Kidney epithelial cell (primary cell): Measurements from ENCODE around the gene BFSP1. TPM values are rescaled to one million over a fixed set of nuclear protein-coding genes. Genes with fewer than 3 reads are reported as not detected.

Source experiments
- DNase-seq: peaks from one replicate; pipeline ENCODE4 v3.0.0-alpha.2; 2010; ENCODE audit warnings: low read depth
- H3K27me3 ChIP-seq: 2 replicates; pipeline ENCODE4 v1.6.0; 2011; ENCODE audit warnings: low read length; ENCODE audit not compliant: control insufficient read depth, insufficient read depth
- H3K36me3 ChIP-seq: 2 replicates; pipeline ENCODE4 v1.5.1; 2011; ENCODE audit warnings: low read length; ENCODE audit not compliant: control insufficient read depth, insufficient read depth
- H3K4me3 ChIP-seq: 2 replicates; pipeline ENCODE4 v1.5.1; 2011; ENCODE audit warnings: low read depth, mild to moderate bottlenecking, control low read depth, low read length
- total RNA-seq: library from RNA; depleted of rRNA; stranded (reverse); fragments of >200 nt; gene quantifications from 2 replicates; pipeline ENCODE4 v1.2.3, GENCODE V29; 2015
- TF ChIP-seq, protein P1 (sequence below): IDR thresholded peaks from 2 replicates; pipeline ENCODE4 v1.5.1; 2011; ENCODE audit warnings: mild to moderate bottlenecking, moderate library complexity, low read length, control low read depth, inconsistent platforms; ENCODE audit not compliant: insufficient read depth, poor library complexity, severe bottlenecking

Gene BFSP1
- total RNA-seq, 1 donor from 2014 or later, result 4.5 TPM

DNA sequence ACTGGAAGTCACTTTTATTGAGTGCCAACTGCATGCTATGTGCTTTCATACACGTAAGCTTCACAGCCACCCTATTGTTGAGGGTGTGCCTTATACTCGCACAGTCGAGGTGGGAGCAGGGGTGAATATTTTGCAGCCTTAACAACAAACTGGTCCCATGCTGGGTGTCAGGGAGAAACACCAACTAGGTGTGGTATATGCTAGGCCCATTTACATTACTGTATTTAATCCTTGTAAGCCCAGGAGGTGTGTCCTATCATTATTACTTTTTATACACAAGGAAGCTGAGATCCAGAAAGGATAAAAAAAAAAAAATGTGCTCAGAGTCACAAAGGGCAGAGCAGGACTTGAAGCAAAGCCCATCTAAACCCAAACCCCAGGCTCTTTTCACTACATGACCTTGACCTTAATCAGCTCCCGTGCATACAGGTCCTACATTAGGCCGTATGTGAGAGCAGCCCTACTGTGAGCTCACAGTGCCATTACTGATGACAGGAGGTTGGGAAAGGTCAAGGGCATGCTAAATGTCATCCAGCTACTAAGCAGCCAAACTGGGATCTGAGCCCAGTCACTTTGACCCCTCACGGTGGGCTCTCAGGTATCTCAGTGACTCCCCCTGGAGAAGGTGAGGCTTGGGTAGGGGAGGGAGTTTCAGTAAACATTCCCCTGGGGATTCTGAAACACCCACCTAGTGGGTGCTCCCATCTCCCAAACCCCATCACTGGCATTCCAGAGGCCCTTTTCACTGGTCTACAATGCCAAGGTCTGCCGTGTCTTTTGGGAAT, 61.7 kb downstream of the BFSP1 start:
- H3K4me3 ChIP-seq, result no peak overlapping the region
- no peaks in the 10 kb centered on the region for H3K36me3 ChIP-seq
- no peak for DNase-seq
- TF ChIP-seq, protein P1, sequence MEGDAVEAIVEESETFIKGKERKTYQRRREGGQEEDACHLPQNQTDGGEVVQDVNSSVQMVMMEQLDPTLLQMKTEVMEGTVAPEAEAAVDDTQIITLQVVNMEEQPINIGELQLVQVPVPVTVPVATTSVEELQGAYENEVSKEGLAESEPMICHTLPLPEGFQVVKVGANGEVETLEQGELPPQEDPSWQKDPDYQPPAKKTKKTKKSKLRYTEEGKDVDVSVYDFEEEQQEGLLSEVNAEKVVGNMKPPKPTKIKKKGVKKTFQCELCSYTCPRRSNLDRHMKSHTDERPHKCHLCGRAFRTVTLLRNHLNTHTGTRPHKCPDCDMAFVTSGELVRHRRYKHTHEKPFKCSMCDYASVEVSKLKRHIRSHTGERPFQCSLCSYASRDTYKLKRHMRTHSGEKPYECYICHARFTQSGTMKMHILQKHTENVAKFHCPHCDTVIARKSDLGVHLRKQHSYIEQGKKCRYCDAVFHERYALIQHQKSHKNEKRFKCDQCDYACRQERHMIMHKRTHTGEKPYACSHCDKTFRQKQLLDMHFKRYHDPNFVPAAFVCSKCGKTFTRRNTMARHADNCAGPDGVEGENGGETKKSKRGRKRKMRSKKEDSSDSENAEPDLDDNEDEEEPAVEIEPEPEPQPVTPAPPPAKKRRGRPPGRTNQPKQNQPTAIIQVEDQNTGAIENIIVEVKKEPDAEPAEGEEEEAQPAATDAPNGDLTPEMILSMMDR, result no peak
- no peaks in the 10 kb centered on the region for H3K27me3 ChIP-seq

DNA sequence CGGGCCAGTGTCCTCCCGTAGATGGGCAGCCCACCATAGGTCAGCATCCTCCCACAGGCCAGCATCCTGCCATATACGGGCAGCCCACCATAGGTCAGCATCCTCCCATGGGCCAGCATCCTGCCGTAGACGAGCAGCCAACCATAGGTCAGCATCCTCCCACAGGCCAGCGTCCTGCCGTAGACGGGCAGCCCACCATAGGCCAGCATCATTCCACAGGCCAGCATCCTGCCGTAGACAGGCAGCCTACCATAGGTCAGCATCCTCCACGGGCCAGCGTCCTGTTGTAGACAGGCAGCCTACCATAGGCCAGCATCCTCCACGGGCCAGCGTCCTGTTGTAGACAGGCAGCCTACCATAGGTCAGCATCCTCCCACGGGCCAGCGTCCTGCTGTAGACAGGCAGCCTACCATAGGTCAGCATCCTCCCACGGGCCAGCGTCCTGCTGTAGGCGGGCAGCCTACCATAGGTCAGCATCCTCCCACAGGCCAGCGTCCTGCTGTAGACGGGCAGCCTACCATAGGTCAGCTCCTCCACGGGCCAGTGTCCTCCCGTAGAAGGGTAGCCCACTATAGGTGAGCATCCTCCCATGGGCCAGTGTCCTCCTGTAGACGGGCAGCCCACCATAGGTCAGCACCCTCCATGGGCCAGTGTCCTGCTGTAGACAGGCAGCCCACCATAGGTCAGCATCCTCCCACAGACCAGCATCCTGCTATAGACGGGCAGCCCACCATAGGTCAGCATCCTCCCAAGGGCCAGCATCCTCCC, 62.9 kb downstream of the BFSP1 start:
- DNase-seq, result no peak
- Histone ChIP-seq H3K4me3 (no peak overlapping the region), H3K27me3 (no peaks in the 10 kb centered on the region), H3K36me3 (no peaks in the 10 kb centered on the region)
- TF ChIP-seq, protein P1, result no peak

DNA sequence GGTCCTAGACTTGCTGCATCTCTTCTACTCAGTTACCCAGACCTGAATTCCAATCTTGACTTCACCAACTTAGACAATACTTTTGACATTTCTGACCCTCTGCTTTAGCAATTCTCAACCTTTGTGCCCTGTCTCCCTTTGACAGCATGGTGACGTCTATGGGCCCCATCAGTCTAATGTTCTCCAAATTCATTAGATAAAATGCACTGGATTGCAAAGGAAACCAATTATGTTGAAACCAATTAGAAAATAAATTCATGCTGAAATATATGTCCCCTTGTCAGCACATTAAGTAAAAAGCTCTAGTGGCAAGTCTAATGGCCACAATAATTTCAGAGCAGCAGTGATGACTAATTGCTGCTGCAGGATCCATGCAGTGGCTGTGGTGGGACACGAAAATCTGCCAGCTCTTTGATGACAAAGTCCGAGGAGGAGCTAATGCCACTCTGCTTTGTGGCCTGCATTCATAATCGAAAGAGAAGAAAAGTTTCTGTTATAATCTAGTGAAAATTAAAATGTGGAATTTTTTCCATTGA, 64.0 kb downstream of the BFSP1 start:
- Histone ChIP-seq H3K27me3 (no peaks in the 10 kb centered on the region), H3K36me3 (no peaks in the 10 kb centered on the region), H3K4me3 (no peak overlapping the region)
- TF ChIP-seq, protein P1, result no peak
- no peak for DNase-seq

DNA sequence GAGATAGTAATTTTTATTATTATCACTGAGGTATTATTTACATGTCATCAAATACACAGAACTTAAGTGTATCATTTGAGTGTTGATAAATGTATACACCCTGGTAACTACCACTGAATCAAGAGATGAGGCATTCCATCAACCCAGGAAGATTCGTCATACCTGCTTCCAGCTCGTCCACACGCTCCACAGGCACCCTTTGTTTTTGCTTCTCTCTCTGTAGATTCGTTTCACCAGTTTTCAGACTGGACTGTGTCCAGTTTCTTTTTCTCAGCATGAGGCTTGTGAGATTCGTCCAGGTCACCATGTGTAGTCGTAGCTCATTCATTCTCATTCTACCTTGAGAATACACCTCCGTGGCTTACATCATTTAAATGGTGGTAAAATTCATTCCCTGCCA, 64.5 kb downstream of the BFSP1 start:
- TF ChIP-seq, protein P1, result no peak
- no peak for DNase-seq
- H3K27me3 ChIP-seq, result no peaks in the 10 kb centered on the region
- no peaks in the 10 kb centered on the region for H3K36me3 ChIP-seq
- H3K4me3 ChIP-seq, result no peak overlapping the region

DNA sequence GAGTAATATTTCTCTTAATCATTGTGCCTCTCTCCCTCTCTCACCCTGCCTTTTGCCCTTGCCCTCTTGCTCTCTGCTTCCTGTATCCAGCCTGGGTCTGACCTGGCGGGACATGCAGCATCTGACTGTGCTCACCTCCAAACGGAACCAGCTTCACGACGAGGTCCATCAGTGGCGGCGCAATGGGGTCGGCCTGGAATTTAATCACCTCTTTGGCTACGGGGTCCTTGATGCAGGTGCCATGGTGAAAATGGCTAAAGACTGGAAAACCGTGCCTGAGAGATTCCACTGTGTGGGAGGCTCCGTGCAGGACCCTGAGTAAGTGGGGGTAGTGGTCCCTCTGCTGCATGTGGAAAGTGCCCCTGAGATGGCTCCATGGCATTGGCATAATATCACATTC, 65.9 kb downstream of the BFSP1 start:
- no peak for DNase-seq
- no peaks in the 10 kb centered on the region for H3K36me3 ChIP-seq
- TF ChIP-seq, protein P1, result no peak
- H3K27me3 ChIP-seq, result no peaks in the 10 kb centered on the region
- H3K4me3 ChIP-seq, result no peak overlapping the region
